Brain pericyte (primary cell): ENCODE measurements around the gene ACTN2.

Experiments
- DNase-seq: peaks from one replicate; pipeline ENCODE4 v3.0.0-alpha.2; 2012; ENCODE audit warnings: low read depth, low spot score

ACTN2 gene

DNA sequence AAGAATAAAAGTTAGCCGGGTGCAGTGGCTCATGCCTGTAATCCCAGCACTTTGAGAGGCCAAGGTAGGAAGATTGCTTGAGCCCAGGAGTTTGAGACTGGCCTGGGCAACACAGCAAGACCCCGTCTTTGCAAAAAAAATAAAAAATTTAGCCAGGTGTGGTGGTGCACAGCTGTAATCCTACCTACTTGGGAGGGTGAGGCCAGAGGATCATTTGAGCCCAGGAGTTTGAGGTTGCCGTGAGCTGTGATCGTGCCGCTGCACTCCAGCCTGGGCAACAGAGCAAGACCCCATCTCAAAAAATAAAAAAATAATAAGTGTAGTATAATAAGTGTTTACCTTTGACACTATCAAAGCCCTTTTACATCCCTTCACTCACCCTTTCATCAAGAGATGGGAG, 5.0 kb downstream of the ACTN2 start:
- no peak for DNase-seq

DNA sequence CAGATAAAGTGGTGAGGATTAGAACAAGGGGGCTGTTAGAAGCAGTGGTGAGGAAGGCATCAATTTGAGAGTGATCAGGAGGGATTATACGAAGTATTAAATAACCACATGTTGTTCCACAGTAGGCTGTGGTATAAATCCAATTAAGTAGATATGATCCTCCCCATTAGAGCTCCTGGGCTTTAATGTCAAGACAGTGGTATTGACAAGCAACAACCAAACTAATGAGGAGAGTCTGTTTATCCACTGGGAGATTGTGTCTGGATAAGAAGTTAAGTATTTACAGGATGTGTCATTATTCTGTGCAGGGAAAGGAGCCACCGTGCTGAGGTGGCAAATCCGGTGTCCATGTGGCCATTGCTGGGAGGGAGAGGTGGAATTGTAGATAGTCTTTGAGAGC, 5.8 kb downstream of the ACTN2 start:
- DNase-seq: no peak

DNA sequence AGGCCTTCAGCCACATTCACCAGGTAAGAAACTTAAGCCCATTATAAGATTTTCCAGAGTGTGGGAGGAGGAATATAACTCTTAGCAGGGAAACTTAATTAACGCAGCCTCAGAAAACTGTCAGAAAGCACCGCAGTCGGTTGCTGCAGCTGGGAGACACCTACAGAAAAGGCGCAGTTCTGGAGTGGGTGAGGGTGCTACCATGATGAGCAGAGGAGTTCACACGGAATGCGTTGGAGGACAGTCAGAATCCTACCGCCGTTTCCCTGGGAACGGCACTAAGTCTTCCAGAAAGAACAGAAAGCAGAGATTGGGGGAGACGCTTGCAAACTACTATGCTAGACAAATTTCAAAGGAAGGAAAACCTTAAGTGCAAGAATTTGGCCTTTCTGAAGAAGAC, 6.4 kb downstream of the ACTN2 start:
- DNase-seq: no peak

DNA sequence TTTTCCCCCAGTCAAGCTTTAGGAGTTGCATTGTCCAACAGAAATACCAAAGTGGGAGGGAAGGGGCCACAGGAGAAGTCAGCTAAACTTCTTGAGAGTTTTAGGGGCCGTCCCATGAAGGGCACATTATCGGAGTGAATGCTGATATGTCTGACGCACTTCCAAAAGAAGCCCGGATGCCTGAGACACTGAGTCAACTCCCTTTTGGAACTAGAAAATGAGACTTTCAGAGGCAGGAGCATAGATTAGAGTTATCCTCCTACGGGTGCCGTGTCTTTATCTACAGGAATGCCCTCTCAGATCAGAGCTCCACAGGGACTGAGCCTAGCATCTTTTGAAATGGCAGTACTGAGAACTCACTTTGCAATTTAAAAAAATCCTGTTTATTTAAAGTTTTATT, 13.1 kb downstream of the ACTN2 start:
- DNase-seq: no peak

DNA sequence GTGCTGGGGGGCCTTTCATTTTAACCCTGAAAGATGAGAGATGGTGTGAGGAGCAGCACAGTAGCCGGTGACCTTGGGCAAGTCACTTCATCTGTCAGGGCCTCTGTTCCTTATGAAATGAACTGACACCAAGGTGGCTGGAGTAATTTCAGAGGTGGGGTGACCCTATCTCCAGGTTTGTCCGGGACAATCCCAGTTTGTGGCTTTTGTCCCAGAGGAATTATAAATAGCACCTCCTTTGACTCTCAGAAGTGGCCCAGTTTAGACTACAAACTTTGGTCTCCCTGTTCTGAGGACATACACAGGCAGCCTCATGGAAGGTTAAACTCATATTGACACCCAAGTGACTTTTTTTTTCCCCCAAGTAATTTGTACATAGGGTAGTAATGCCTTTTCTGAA, 14.6 kb downstream of the ACTN2 start:
- no peak for DNase-seq

DNA sequence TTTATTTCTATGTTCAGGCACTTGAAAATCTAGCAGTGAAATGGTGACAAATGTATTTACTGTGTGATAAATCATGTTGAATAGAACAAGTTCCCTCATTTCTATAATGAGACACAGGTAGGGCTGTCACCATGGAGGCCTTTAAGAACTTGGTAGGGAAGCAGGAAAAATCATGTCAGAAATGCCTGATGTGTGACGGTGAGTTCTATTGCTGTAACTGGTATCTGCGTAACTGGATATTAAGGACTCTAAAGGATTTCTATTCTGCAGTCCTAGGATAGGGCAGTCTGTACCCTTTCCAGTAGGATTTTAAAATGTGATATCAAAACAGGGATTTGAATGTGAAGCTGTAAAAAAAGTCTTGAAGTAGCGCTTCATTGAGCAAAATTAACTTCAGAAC, 15.5 kb downstream of the ACTN2 start:
- no peak for DNase-seq

DNA sequence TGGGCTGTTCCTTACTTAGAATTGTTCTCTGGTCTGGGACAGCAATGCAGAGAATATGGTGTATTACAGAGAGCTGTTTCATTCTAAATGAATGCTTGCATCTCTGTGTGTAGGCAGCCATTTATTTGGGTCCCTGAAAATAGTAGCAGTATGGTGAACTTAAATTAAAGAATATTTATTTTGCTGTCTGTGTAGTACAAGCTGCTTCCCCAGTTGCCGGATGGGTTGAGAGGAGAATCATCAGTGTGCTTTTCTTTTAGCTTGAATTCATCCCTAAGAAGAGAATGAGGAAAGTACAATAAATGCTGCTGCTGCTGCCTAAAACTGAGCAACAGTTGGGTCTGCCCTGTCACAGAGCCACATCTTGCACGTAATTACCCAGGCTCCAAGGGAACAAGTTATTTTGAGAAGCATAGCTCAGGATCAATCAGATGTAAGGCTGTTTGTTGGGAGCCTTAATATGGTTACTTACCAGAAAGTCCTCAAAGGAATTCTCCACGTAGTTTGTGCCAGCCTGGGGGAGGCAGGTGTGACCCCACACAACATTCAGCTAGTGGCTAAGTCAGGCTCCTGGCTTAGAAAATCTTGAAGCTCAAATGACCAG, 16.6 kb downstream of the ACTN2 start:
- DNase-seq: no peak

DNA sequence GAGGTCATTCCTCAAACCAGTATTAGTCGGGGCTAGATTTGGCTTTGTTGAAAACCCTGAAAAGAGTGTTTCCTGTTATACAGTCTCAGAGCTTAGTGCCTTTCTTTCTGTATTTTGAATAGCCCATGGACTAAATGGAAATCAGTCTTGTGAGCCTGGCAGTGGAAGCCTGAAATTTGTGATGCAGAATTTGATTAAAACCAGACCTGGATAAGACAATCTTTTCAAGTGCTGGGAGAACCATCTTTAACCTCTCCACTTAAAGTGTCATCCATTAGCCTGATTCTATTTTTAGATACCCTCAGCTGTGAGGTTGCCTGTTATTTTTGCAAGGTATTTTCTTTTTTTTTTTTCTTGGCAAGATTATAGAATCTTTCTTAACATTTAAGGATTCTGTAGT, 19.5 kb downstream of the ACTN2 start:
- no peak for DNase-seq

DNA sequence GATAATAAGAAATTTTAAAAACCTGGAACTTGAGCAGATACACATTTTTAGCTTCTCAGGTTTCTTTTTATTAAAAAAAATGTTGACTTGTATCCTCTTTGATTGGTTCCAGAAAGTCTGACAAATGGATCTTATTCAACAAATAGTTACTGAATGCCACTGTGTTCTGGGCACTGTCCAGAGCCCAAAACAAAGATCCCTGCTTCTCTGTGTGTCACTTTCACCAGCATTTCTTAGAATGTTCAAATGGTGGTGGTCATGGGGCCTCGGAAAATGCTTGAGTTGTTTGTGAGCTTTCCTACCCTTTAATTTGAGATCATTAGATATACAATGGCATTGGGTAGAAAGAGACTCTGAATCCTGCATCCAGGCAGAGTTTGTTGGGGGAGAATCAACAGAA, 19.9 kb downstream of the ACTN2 start:
- no peak for DNase-seq

DNA sequence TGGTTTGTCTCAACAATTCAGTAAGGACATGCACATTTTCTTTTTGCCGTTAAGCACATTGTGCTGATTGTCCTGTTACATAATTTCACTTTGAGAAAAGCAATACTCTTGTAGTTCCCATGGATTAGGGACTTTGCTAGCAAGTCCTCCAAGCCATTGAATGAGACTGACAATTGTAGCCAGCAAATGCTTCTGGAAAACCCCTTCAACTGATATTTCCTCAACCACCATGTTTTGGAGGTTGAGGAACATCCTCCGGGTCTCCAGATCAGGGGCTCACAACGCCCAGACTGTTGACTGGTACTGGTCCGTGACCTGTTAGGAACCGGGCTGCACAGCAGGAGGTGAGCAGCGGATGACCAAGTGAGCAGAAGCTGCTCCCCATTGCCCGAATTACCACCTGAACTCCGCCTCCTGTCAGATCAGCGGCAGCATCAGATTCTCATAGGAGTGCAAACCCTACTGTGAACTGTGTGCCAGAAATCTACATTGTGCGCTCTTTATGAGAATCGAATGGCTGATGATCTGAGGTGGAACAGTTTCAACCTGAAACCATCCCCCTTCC, 24.1 kb downstream of the ACTN2 start:
- DNase-seq: no peak

DNA sequence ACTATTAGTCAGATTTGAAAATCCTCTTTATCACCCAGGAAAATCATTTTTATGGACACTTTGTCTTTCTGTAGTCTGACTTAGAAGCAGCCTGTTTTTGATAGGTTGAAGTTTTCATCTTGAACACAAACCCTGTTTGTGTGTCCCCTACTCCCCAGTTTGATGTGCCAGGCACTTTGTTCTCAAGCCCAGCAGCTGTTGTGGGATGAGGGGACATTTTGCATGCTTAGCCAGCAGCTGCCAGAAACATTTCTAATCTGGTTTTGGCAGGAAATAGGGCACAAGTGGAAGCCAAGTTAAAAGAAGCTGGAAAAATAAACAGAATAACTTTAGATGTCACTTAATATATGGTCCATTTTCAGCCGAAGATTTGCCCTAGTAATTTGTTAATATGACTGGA, 29.9 kb downstream of the ACTN2 start:
- no peak for DNase-seq

DNA sequence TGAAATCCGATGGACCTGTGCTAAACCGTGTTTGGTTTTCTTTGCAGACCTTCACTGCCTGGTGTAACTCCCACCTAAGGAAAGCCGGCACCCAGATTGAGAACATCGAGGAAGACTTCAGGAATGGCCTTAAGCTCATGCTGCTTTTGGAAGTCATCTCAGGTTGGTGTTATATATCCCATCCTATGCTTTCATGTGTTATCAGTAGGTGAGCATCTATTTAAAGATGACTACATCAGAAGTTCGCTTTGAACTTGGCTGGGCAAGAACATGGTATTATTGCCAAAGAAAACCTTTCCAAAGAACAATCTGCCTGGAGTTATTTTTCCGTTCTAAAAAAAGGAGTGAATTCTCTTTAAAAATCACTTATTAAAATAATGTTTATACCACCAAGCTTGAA, 31.5 kb downstream of the ACTN2 start:
- DNase-seq: no peak

DNA sequence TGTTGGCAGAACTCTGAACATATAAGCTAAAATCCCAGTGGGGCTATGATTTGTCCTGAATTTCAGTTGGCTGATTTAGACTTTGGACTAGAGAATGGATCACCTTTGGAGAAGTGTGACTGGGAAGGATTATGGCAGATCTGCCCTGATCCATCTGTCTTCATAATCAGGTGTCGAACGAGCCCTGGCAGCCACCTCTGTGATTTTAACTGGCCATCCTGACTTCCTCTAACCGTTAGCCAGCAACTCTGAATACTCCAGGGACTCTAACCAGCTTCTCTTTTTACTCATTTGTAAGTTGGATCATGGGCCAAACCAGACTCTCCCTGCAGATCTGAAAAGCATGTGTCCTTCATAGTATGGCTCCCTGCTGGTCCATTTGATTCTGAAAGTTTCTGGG, 32.0 kb downstream of the ACTN2 start:
- DNase-seq: no peak

DNA sequence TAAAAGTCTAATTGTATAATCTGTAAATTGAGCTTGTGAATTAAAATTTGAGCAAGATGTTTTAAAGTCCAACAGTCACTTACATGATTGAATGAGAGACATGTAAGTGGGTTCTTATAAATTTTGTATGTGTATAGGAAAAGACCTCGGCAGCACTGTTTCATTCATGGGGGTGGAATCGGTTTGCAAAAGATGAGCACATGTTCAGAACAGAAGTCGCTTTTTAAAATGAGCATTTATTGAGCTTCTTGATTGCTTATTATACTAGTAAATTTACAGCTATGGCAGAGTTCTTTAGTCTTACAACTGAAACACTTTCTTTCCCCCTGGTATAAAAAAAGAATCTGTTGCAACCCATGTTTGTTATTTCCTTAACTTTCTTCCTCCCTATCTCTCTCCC, 33.9 kb downstream of the ACTN2 start:
- DNase-seq: no peak

DNA sequence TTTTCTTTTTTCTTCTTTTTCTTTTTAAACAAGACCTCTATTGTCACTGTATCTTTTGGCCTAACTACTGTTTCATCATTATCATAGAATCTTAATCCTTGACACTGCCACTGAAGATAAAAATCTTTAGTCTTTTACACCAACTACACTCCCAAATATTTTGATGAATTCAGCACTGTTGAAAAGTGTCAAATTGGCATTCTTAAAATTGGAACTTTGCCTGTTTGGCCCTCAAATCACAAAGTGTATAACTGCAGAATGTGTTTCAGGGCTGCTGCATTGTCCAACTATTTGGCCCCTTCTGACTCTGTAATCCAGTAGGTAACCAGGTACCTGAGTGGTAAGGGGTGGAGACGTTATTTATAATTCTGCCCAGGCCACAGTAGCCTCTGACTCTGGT, 34.3 kb downstream of the ACTN2 start:
- DNase-seq: no peak

DNA sequence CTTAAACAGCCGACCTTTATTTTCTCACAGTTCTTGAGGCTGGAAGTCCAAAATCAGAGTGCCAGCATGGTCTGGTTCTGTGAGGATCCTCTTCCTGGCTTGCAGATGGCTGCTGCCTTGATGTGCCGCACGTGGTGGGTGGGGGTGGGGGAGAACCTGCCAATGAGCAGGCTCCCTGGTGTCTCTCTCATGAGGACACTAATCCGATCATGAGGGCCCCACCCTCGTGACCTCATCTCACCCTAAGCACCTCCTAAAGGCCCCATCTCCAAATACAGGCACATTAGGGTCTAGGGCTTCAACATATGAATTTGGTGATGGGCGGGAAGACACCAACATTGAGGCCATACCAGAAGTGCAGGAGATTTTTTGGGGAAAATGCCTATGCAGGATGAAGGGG, 37.8 kb downstream of the ACTN2 start:
- no peak for DNase-seq

DNA sequence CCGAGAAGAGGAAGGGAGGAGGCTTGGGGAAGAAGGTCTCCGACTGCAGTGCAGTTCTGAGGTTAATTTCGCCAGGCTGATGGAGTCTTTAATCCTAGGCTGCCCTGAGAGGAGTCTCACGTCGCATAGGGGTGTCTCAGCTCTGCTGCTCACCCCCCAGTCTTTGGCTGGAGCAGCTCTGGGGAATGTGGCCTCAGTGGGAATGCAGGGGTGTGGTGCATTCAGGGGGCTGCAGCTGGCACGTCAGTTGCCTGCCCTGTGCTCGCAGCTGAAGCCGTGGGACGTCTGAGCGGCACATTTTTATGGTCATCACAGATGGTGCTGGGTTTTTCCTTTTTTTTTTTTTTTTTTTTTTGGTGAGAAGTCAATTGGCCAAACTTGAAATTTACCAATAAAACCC, 38.2 kb downstream of the ACTN2 start:
- no peak for DNase-seq

DNA sequence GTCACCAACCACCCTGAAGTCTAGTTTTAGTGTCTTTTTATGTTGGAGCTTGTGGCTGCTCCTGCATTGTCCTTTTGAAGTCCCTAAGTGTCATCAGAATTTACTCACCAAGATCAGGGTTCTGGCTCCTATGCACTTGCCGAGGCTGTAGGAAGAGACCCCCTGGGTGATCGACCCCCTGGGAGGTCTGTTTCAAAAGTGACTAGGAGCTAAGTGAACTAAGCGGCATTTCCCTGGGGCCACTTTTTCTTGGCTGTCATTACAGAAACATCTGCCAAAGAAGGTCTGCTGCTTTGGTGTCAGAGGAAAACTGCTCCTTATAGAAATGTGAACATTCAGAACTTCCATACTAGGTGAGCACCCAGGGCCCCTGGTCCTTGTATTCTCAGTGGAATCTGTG, 39.4 kb downstream of the ACTN2 start:
- DNase-seq: no peak

DNA sequence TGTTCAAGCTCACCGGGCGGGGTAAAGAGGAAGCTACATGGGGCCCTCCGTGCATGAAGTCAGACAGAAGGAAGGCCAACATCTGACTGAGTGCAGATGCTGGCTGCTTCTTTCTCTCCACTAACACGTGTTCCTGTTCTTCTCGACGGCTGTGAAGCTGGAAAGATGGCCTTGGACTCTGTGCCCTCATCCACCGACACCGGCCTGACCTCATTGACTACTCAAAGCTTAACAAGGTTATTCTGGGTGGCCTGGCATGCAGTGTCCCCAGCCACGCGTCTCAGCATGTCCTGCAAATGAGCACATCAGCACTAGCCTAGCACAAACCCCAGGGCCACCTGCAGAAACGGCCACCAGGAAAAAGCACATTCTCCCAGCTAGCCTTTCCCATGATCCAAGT, 41.2 kb downstream of the ACTN2 start:
- DNase-seq: no peak

DNA sequence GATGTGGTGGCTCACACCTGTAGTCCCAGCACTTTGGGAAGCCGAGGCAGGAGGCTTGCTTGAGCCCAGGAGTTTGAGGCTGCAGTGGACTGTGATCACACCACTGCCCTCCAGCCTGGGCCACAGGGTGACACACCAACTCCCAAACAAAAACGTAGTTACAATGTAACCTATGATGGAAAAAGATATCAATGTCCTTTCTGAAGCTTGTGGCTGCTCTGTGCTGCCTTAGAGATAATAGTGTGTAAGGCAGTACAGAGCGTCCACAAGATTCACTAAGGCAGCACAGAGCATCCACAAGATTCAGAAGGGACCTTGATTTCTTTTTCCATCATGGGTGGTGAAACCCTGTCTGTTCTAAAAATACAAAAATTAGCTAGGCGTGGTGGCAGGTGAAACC, 42.5 kb downstream of the ACTN2 start:
- DNase-seq: no peak

DNA sequence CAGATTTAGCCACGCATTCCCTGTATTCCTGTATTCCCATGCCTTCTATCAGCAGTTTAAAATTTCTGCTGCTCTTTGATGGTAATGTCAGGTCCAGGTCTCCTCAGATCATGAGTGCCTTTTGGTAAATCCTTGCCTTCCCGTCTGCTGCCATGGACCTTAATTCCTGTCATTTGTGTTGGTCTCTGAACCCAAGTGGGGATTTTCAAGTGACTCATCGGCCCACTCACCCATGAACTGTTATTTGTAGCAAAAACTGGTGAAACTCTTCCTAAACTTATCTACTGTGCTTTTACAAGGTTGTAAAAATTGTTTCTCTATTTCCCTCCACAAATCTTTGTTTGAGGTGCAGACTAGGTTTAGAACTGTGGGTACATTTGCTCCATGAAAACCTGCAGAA, 47.4 kb downstream of the ACTN2 start:
- DNase-seq: no peak

DNA sequence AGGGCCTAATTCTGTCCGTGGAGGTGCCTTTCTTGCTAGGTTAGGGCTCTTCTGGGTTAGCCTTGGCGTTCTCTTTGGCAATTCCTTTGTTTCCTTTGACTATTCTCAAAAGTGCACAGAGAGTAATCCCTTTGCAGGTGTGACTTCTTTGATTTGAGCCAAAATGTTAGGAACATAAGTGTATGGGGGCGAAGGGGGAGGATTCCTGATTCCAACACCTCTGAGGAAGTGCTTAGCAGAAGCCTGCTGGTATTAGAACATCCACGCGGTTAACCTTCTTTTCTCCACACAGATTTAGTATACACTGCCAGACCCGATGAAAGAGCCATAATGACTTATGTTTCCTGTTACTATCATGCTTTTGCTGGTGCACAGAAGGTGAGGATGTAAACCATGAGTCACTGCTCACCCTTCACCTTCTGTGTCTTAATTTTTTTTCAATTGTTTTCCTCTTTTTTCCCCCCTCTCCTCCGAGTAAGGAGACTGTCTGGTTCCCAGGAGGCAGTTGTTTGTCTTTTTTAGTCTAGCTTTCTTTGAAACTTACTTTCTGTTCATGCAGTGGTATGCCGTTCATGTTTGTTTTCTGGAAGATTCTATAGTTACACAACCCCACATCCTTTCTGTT, 48.0 kb downstream of the ACTN2 start:
- no peak for DNase-seq

DNA sequence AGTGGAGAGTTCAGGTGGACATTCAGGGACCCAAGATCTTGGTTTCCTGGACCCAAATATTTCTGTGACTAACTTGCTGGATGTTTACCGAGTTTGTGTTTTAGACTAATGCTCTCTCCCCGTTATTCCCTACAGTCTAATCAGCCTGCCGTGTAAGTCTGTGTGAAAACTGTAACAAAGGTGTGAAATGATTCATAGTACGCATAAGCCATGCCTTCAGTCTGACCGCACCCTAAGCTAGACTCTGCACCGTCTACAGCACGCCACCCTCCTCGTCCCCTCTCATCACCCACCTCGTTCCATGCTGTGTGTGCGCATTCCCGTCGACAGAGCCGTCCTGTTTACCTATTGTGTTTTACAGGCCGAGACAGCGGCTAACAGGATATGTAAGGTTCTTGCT, 50.5 kb downstream of the ACTN2 start:
- no peak for DNase-seq

DNA sequence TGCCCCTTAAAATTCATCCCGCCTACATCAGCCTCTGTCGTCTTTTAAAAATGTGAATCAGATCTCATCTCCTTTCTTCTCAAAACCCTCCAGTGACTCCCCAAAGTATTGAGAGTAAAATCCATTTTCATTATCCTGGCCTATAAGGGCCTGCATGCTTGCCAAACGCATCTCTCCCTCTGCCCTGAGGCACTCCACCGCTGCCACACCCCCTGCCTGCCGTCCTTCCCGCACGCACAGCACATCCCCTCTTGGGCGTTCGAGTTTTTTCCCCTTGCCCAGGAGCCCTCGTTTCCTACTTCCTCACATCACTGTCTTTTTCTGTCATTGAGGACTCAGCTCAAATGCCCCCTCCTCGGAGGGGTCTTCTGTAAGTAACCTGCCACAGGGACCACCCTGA, 55.5 kb downstream of the ACTN2 start:
- DNase-seq: no peak
